ENCODE measurements around the gene ALG8. TPM values are rescaled to one million over a fixed set of nuclear protein-coding genes. Genes with fewer than 3 reads are reported as not detected.
"Not testable (repeated sequence)": the region's sequence is repeated elsewhere in the genome, so short reads cannot be mapped to it uniquely, and the experiment has no call there.

ALG8 gene
- total RNA-seq, 4 donors from 2014 or later = 12.7 to 83.3 (median 21.4) TPM

DNA sequence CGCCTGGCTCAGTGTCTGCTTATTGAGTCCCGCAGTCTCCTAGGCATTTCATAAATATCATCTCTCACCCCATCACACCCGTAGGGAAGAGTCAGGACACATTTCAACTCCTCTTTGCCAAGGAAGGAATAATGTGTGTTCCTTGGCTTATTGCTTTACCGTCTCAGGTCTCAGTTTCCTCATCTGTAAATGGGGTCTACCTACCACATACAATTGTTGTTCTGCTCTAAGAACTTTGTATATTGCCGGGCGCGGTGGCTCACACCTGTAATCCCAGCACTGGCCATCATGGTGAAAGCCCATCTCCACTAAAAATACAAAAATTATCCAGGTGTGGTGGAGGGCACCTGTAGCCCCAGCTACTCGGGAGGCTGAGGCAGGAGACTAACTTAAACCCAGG lies 78.9 kb downstream of the ALG8 start:
- TF ChIP-seq, protein P1, sequence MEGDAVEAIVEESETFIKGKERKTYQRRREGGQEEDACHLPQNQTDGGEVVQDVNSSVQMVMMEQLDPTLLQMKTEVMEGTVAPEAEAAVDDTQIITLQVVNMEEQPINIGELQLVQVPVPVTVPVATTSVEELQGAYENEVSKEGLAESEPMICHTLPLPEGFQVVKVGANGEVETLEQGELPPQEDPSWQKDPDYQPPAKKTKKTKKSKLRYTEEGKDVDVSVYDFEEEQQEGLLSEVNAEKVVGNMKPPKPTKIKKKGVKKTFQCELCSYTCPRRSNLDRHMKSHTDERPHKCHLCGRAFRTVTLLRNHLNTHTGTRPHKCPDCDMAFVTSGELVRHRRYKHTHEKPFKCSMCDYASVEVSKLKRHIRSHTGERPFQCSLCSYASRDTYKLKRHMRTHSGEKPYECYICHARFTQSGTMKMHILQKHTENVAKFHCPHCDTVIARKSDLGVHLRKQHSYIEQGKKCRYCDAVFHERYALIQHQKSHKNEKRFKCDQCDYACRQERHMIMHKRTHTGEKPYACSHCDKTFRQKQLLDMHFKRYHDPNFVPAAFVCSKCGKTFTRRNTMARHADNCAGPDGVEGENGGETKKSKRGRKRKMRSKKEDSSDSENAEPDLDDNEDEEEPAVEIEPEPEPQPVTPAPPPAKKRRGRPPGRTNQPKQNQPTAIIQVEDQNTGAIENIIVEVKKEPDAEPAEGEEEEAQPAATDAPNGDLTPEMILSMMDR (IDR thresholded peaks at IDR 0.05) = no peak
- TF ChIP-seq POLR2A (IDR thresholded peaks at IDR 0.05) = no peak
- no peaks in the 10 kb centered on the region for H3K9me3 ChIP-seq
- DNase-seq = no peak
- H3K4me1 ChIP-seq = no peaks in the 10 kb centered on the region
- no peaks in the 10 kb centered on the region for H3K36me3 ChIP-seq
- H3K27me3 ChIP-seq = no peaks in the 10 kb centered on the region
- H3K27ac ChIP-seq = no peak overlapping the region
- no peak overlapping the region for H3K4me3 ChIP-seq

DNA sequence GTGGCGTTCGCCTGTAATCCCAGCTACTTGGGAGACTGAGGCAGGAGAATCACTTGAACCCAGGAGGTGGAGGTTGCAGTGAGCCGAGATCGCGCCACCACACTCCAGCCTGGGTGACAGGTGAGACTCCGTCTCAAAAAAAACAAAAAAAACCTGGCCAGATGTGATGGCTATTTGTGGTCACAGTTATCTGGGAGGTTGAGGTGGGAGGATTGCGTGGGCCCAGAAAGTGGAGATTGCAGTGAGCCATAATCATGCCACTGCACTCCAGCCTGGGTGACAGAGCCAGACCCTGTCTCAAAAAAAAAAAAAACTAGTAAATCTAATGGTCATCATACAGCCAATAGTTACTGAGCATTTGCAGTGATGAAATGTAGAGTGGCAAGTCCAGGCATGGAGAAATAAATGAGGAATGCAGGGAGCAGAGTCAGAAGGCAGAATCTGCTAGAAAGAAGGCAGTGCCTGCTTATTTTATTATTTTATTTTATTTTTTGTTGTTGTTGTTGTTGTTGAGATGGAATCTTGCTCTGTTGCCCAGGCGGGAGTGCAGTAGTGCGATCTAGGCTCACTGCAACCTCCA lies 79.6 kb downstream of the ALG8 start:
- not testable (repeated sequence) for DNase-seq

DNA sequence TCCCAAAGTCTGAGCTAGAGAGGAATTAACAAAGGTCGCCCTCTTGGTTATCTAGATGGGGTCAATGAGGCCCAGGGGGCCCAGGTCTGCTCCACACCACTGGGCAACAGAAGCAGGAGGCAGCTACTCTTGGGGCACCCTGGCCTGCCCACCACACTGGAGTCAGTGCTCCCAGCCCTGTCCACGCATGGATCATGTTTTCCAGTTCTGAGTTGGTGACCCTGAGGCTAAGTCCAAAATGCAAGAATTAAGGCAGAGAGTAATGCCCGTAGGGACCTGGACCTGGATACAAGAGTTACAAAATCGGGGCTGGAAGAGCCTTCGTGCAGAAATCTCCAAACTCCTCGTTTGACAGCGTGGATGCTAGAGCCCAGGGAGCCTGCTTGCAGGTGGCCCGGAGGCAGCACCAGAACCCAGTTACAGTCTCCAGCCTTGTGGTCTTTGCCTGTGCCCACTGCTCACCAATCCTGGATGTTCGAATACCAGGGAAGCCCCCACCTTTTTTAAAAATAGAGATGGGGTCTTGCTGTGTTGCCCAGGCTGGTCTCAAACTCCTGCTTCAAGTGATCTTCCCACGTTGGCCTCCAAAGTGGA lies 81.9 kb downstream of the ALG8 start:
- Histone ChIP-seq H3K4me3 (no peak overlapping the region), H3K36me3 (no peaks in the 10 kb centered on the region), H3K27me3 (no peaks in the 10 kb centered on the region), H3K9me3 (no peaks in the 10 kb centered on the region), H3K27ac (no peak overlapping the region), H3K4me1 (no peaks in the 10 kb centered on the region)
- no peak for TF ChIP-seq POLR2A (IDR thresholded peaks at IDR 0.05)
- TF ChIP-seq, protein P1 (IDR thresholded peaks at IDR 0.05) = no peak
- no peak for DNase-seq

More for the DNA sequence above, 79.6 kb downstream of the ALG8 start:
- not testable (repeated sequence) for H3K27me3 ChIP-seq, H3K9me3 ChIP-seq, H3K36me3 ChIP-seq, H3K4me3 ChIP-seq, H3K4me1 ChIP-seq, H3K27ac ChIP-seq

DNA sequence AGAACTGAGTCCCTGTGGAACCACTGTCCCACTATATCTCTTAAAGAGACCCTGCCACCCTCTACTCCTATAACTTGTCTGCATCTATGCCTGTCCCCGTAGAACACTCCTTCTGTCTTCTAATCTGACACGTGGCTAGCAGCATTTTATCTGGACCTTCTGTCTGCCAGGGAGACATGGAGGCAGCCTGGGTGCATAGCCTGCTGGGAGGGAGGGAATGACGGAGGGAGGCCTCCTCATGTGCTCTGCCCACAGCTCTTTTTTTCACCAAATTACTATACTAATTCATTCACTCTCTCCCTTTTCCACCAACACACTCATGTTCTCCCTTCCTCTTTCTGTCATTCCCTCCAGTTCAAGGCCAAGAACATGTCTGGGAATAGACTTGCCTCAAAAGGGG lies 83.3 kb downstream of the ALG8 start:
- Histone ChIP-seq H3K27ac (no peak overlapping the region), H3K36me3 (no peaks in the 10 kb centered on the region), H3K27me3 (no peaks in the 10 kb centered on the region), H3K4me3 (no peak overlapping the region), H3K9me3 (no peaks in the 10 kb centered on the region), H3K4me1 (no peaks in the 10 kb centered on the region)
- TF ChIP-seq, protein P1 (IDR thresholded peaks at IDR 0.05) = no peak
- no peak for TF ChIP-seq POLR2A (IDR thresholded peaks at IDR 0.05)
- no peak for DNase-seq

DNA sequence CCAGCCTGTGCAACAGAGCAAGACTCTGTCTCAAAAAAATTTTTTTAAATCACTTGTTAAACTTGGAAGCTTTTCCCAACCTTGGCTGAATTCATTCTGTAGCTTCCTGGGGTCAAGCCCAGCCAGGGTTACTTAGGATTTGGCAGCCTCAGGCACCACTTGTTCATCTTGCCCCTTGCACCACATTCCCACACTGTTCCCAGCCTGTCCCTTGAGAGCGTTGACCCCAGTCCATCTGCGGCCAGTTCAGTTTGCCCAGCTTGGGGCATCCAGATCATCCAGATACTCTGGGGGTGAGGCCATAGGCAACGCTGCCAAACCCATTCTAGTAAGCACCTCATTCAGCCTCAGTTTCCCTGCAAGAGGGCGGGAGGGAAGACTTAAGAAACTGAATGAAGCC lies 84.5 kb downstream of the ALG8 start:
- Histone ChIP-seq H3K36me3 (no peaks in the 10 kb centered on the region), H3K27ac (no peak overlapping the region), H3K4me1 (no peaks in the 10 kb centered on the region), H3K9me3 (no peaks in the 10 kb centered on the region), H3K4me3 (no peak overlapping the region), H3K27me3 (no peaks in the 10 kb centered on the region)
- TF ChIP-seq POLR2A (IDR thresholded peaks at IDR 0.05) = no peak
- TF ChIP-seq, protein P1 (IDR thresholded peaks at IDR 0.05) = no peak
- DNase-seq = no peak

DNA sequence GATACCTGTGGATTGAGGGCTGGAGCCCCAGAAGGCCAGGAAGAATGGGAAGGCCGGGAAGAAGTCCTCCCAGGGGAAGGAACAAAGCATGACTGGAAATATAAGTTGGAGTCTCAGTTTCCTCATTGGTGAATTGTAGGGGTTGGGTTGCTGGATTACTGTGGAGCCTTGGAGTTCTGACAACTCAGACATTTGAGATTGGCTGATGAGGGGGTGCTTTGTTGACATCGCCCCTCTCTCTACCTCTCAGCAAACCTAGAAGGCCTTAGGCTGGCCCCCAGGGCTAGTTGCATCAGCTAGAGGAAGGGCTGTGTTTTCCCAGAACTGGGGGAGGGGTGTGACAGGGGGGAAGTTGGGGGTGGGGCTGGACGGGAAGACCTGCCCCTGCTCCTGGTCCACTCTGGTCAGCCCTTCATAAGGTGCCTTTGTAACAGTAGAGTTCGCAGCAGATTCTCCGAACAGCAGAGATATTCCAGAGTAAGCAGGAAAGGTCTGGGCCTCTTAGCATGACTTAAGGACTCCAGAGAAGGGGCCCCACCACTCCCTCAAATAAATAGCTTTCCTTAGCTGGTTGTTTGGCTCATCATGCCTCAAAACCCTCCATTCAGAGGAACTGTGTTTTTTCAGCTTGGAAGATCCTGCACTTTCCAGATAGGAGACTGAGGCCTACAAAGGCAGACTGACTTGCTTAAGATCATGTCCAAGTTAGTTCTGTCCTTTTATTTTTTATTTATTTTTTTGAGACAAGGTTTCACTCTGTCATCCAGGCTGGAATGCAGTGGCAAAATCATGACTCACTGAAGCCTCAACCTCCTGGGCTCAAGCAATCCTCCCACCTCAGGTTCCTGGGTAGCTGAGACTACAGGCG lies 88.2 kb downstream of the ALG8 start:
- peaks cover 0 to 3% (median 0%) of the 10 kb centered on the region in 4 donors for H3K4me1 ChIP-seq
- no peak overlapping the region for H3K27ac ChIP-seq
- TF ChIP-seq, protein P1 (IDR thresholded peaks at IDR 0.05) = no peak
- no peak for TF ChIP-seq POLR2A (IDR thresholded peaks at IDR 0.05)
- no peaks in the 10 kb centered on the region for H3K36me3 ChIP-seq
- H3K9me3 ChIP-seq = no peaks in the 10 kb centered on the region
- no peaks in the 10 kb centered on the region for H3K27me3 ChIP-seq
- H3K4me3 ChIP-seq = no peak overlapping the region
- DNase-seq = no peak
